Measurements from ENCODE around the gene SNCAIP.
"Not testable (repeated sequence)": the region's sequence is repeated elsewhere in the genome, so short reads cannot be mapped to it uniquely, and the experiment has no call there.

SNCAIP gene

DNA sequence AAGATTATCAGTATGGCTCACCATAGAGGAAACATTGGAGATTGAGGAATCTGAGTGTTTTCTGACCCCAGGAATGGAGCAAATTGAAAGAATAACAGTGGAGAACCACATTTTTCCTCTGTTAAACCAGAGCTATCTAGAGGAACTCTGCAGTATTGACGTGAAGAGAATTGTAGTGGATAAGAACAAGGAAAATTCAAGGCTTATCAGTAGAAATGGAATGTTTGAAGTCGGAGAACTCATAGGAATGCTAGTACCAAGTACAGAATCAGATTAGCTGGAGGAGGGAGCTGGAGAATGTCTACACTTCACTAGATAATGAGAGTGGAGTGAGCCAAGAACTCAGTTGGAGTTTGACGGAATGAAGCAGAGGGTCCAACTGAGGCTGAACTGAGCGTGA, 50.3 kb downstream of the SNCAIP start:
- H3K27me3 Mint-ChIP-seq = no peaks in the 10 kb centered on the region
- no peaks in the 10 kb centered on the region for H3K36me3 Mint-ChIP-seq (ENCODE audit: low read depth)
- DNase-seq (no peak), ATAC-seq (no peak)
- H3K27ac Mint-ChIP-seq = no peak overlapping the region
- no peaks in the 10 kb centered on the region for H3K9me3 Mint-ChIP-seq
- H3K4me3 Mint-ChIP-seq = no peak overlapping the region
- no peaks in the 10 kb centered on the region for H3K4me1 Mint-ChIP-seq

DNA sequence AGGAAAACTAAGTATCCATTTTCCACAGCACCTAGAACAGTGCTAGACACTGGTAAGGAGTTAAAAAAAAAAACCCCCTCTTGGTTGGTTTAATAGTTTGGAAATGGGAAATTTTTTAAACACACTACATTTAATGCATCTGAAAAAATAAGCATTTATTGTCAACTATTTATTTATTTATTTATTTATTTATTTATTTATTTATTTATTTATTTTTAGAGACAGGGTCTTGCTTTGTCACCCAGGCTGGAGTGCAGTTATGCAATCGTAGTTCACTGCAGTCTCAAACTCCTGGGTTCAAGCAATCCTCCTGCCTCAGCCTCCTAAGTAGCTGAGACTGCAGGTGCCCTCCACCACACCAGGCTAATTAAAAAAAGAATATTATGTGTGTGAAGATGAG, 51.6 kb downstream of the SNCAIP start:
- Mint-ChIP-seq H3K36me3 (ENCODE audit: low read depth) (no peaks in the 10 kb centered on the region), H3K9me3 (no peaks in the 10 kb centered on the region), H3K27me3 (no peaks in the 10 kb centered on the region), H3K4me1 (no peaks in the 10 kb centered on the region), H3K27ac (no peak overlapping the region), H3K4me3 (no peak overlapping the region)
- no peak for ATAC-seq
- DNase-seq = no peak

DNA sequence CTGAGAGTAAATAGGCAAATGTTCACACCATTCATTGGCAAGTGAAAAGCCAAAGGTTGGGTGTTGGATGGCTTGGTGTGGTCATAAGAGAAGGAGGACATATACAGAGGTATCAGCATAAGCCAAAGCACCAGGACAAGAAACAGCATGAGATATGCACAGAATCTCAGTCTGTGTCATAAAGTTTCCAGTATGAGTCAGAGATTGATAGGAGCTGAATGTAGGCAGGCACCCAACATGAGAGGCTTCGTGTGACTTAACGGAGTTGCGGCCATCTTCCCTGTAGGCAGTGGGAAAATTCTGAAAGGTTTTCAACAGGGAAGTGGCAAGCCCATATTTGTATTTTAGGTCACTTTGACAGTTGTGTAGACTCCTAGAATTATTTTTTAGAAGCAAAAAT, 54.5 kb downstream of the SNCAIP start:
- Mint-ChIP-seq H3K4me3 (no peak overlapping the region), H3K4me1 (no peaks in the 10 kb centered on the region), H3K36me3 (ENCODE audit: low read depth) (no peaks in the 10 kb centered on the region), H3K9me3 (no peaks in the 10 kb centered on the region), H3K27me3 (no peaks in the 10 kb centered on the region), H3K27ac (no peak overlapping the region)
- ATAC-seq (no peak), DNase-seq (no peak)

- ATAC-seq (no peak), DNase-seq (no peak)
- Mint-ChIP-seq H3K27me3 (no peaks in the 10 kb centered on the region), H3K9me3 (no peaks in the 10 kb centered on the region), H3K4me1 (no peaks in the 10 kb centered on the region), H3K36me3 (ENCODE audit: low read depth) (no peaks in the 10 kb centered on the region), H3K27ac (no peak overlapping the region), H3K4me3 (no peak overlapping the region)
Measured at GRCh38 chr5:122367456-122367855, 55.4 kb downstream of the SNCAIP start.

DNA sequence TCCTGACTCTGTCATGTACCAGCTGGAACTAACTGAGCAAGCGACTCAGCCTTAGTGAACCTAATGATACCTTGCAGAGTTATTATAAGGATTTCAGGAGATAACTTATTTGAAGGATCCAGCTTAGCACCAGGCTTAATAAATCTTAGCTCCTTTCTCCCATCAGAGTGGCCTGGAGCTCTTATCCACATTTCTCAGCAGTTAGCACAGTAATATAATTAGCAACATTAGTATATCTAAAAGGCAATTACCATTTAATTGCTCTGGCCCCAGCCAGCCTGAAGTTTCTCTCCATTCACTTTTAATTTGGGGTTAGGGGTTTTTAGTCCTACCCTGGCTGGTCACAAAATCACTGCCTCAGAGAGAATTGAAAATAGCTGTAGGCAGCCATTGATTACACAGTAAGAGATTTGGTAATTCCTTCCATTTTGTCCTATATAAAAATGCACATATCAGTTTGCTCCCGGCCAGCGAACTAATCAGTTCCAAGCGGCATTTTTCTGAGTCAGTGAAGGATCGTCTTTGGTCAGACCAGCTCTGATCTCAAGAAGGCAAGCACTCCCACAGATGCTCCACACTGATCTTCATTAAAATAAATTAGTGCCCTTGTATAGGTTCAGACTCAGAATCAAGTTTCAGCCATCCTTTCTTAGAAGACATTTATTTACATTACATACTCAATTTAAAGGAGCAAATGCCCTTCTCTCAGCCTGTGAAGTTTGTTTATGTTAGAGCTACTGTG, 56.6 kb downstream of the SNCAIP start:
- no peaks in the 10 kb centered on the region for H3K9me3 Mint-ChIP-seq
- ATAC-seq = no peak
- H3K4me3 Mint-ChIP-seq = no peak overlapping the region
- H3K4me1 Mint-ChIP-seq = no peaks in the 10 kb centered on the region
- DNase-seq = no peak
- H3K27me3 Mint-ChIP-seq = no peaks in the 10 kb centered on the region
- no peak overlapping the region for H3K27ac Mint-ChIP-seq
- no peaks in the 10 kb centered on the region for H3K36me3 Mint-ChIP-seq (ENCODE audit: low read depth)

GRCh38 chr5:122369253-122369815, 57.3 kb downstream of the SNCAIP start:
- H3K9me3 Mint-ChIP-seq = no peaks in the 10 kb centered on the region
- no peaks in the 10 kb centered on the region for H3K4me1 Mint-ChIP-seq
- no peaks in the 10 kb centered on the region for H3K36me3 Mint-ChIP-seq (ENCODE audit: low read depth)
- no peak for ATAC-seq
- H3K4me3 Mint-ChIP-seq = no peak overlapping the region
- no peaks in the 10 kb centered on the region for H3K27me3 Mint-ChIP-seq
- no peak for DNase-seq
- H3K27ac Mint-ChIP-seq = no peak overlapping the region

DNA sequence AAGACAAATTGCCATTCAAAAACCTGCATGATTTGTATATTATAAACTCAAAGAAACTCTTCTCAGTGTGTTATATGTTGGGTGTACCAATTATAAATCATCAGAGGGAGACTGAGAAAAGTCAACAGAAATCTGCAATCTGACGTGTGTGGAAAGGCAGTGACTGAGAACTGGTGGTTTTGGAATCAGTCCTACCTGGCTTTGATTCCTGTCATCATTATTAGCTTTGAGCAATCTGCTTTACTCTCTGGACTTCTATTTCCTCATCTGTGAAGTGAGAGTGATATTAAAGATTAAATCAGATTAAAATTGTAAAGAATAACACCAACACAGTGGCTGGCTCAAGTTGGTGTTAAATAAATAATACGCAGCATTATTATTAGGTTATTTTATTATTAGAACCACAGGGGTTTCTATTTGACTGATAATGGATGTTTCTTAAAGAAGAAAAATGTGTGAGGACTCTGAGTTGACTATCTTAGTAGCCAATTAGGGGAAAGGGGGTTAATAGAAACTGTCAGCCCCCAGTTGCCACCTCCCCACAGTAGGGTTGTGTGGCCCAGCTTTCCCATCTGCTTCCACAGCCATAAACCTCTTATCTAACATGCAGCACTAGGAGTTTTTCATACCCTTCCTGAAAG, 59.6 kb downstream of the SNCAIP start:
- ATAC-seq (no peak), DNase-seq (no peak)
- H3K4me1 Mint-ChIP-seq = no peaks in the 10 kb centered on the region
- no peaks in the 10 kb centered on the region for H3K27me3 Mint-ChIP-seq
- no peak overlapping the region for H3K27ac Mint-ChIP-seq
- no peaks in the 10 kb centered on the region for H3K36me3 Mint-ChIP-seq (ENCODE audit: low read depth)
- H3K9me3 Mint-ChIP-seq = no peaks in the 10 kb centered on the region
- no peak overlapping the region for H3K4me3 Mint-ChIP-seq

DNA sequence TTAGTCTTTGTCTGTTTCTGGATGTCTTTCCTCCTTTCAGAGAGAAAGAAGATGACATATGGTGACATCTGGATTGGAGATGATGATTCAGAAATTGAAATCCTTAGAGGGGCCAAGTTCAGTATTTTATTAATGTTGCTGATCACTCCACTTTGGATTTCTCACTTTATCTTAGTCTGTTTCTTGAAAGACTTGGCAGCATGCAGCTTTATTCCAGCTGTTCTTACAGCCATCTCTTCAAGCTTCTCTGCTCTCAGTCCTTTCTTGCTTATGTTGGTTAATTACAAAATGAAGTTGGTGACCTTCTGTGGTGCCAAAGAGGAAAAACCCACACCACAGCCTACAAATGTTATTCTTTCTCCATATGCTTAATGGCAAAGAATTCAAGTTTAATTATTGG, 62.1 kb downstream of the SNCAIP start:
- Mint-ChIP-seq H3K9me3 (no peaks in the 10 kb centered on the region), H3K27ac (no peak overlapping the region), H3K4me1 (no peaks in the 10 kb centered on the region), H3K4me3 (no peak overlapping the region), H3K36me3 (ENCODE audit: low read depth) (no peaks in the 10 kb centered on the region), H3K27me3 (no peaks in the 10 kb centered on the region)
- no peak for ATAC-seq
- no peak for DNase-seq

DNA sequence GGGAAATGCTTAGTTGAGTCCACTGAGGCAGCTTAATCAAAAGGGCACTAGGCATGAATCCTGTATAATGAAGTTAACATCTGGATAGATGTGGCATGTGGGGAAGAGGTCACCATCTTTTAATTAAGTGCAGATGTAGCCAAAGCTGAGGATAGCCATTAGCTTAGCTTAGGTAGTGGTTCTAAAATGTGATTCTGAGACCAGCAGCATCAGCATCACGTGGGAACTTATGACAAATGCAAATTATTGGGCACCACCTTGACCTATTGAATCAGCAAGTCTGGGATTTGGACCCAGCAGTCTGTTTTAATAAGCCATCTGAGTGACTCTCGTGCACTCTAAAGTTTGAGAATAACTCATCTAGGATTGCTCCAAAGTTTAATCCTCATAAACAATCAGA, 63.8 kb downstream of the SNCAIP start:
- no peaks in the 10 kb centered on the region for H3K27me3 Mint-ChIP-seq
- no peak overlapping the region for H3K4me3 Mint-ChIP-seq
- no peaks in the 10 kb centered on the region for H3K4me1 Mint-ChIP-seq
- H3K9me3 Mint-ChIP-seq = no peaks in the 10 kb centered on the region
- DNase-seq = no peak
- no peaks in the 10 kb centered on the region for H3K36me3 Mint-ChIP-seq (ENCODE audit: low read depth)
- no peak for ATAC-seq
- no peak overlapping the region for H3K27ac Mint-ChIP-seq

DNA sequence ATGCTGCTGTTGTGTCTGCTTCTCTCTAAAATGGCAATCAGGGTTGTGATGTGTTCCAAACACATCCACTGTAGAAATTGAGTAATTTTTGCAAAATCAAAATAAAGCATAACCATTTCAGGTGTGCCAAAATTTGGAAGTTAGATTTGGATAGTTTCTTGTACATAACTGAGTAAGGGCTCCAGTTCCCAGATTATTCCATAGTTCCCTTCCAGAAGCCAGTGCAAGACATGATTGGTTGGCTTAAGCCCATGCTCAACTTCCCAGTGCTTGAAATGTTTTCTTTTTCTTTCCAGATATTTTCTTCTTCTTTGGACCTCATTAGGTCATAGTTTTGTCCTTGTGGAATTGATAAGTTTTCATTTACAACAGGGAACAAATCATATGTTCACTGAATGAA, 64.2 kb downstream of the SNCAIP start:
- H3K27me3 Mint-ChIP-seq = no peaks in the 10 kb centered on the region
- no peak overlapping the region for H3K4me3 Mint-ChIP-seq
- H3K4me1 Mint-ChIP-seq = no peaks in the 10 kb centered on the region
- ATAC-seq (no peak), DNase-seq (no peak)
- no peaks in the 10 kb centered on the region for H3K36me3 Mint-ChIP-seq (ENCODE audit: low read depth)
- no peak overlapping the region for H3K27ac Mint-ChIP-seq
- no peaks in the 10 kb centered on the region for H3K9me3 Mint-ChIP-seq

DNA sequence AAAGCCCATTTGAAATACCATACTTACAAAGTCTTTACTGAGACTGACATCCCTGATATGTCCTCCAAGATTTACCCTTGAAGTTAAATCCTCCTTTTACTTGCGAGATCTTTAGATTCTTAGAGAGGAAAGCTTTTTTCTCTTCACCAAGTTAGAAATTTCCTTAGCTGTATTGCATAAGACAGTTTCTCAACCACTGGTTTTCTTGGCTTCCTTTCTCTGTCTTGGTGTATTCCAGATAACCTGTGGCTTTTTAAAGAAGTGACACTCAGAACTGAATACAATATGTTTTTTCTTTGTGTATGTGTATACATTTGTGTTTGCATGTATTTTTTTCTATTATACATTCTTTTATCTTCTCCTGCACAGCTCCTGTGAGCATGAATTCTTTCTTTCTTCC, 65.0 kb downstream of the SNCAIP start:
- ATAC-seq (no peak), DNase-seq (no peak)
- Mint-ChIP-seq H3K4me1 (no peaks in the 10 kb centered on the region), H3K36me3 (ENCODE audit: low read depth) (no peaks in the 10 kb centered on the region), H3K27me3 (no peaks in the 10 kb centered on the region), H3K4me3 (no peak overlapping the region), H3K27ac (no peak overlapping the region), H3K9me3 (no peaks in the 10 kb centered on the region)

DNA sequence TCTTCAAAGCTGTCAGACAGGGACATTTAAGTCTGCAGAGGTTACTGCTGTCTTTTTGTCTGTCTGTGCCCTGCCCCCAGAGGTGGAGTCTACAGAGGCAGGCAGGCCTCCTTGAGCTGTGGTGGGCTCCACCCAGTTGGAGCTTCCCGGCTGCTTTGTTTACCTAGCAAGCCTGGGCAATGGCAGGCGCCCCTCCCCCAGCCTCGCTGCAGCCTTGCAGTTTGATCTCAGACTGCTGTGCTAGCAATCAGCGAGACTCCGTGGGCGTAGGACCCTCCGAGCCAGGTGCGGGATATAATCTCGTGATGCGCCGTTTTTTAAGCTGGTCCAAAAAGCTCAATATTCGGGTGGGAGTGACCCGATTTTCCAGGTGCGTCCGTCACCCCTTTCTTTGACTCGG, 70.9 kb downstream of the SNCAIP start:
- H3K9me3 Mint-ChIP-seq; ATAC-seq; H3K27me3 Mint-ChIP-seq; H3K27ac Mint-ChIP-seq; H3K36me3 Mint-ChIP-seq (ENCODE audit: low read depth); H3K4me1 Mint-ChIP-seq; H3K4me3 Mint-ChIP-seq; DNase-seq: not testable (repeated sequence)

DNA sequence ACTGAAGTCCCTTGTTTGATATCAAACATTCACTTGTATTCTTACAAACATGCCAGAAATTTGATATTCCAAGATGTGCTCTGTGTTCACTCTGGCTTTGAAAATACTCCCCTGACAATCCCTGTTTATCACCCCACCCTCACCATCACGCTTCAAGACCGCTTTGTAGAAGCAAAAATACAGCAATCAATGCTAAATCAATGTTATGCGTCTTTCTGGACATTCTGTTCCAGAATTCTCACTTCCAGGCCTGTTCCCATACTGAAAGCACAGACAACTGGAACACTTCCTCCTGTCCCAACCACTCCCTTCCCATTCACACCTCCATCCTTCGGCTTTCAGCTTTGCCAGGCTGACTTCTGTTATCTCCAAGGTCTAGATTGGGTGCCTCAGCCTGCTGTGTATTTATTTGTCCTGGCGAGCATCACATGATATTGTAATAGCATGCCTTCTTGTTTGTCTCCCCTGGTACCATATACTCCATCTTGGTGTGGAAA, 72.8 kb downstream of the SNCAIP start:
- no peaks in the 10 kb centered on the region for H3K4me1 Mint-ChIP-seq
- H3K4me3 Mint-ChIP-seq = no peak overlapping the region
- H3K27ac Mint-ChIP-seq = no peak overlapping the region
- ATAC-seq (no peak), DNase-seq (no peak)
- no peaks in the 10 kb centered on the region for H3K27me3 Mint-ChIP-seq
- H3K36me3 Mint-ChIP-seq (ENCODE audit: low read depth) = no peaks in the 10 kb centered on the region
- no peaks in the 10 kb centered on the region for H3K9me3 Mint-ChIP-seq

GRCh38 chr5:122385286-122385685, 73.2 kb downstream of the SNCAIP start:
- no peak overlapping the region for H3K27ac Mint-ChIP-seq
- no peaks in the 10 kb centered on the region for H3K9me3 Mint-ChIP-seq
- ATAC-seq = no peak
- H3K27me3 Mint-ChIP-seq = no peaks in the 10 kb centered on the region
- no peak overlapping the region for H3K4me3 Mint-ChIP-seq
- H3K36me3 Mint-ChIP-seq (ENCODE audit: low read depth) = no peaks in the 10 kb centered on the region
- no peak for DNase-seq
- no peaks in the 10 kb centered on the region for H3K4me1 Mint-ChIP-seq

- H3K9me3 Mint-ChIP-seq = no peaks in the 10 kb centered on the region
- H3K4me3 Mint-ChIP-seq = no peak overlapping the region
- H3K36me3 Mint-ChIP-seq (ENCODE audit: low read depth) = no peaks in the 10 kb centered on the region
- no peak for ATAC-seq
- no peaks in the 10 kb centered on the region for H3K4me1 Mint-ChIP-seq
- no peak overlapping the region for H3K27ac Mint-ChIP-seq
- no peaks in the 10 kb centered on the region for H3K27me3 Mint-ChIP-seq
- DNase-seq = no peak
Measured at GRCh38 chr5:122385808-122386207, 73.8 kb downstream of the SNCAIP start.

Data from activated naive CD8-positive, alpha-beta T cell treated with anti-CD3 and anti-CD28 coated beads, Interleukin-2, amount 50 U/mL, for 24 hours (primary cell).